Mucosa of stomach (tissue), 1 donor: ENCODE results near the gene GTPBP6.

Source experiments
- H3K27me3 ChIP-seq: one replicate; pipeline ENCODE4 v1.7.0; 2013; ENCODE audit warnings: mild to moderate bottlenecking, low read length; ENCODE audit not compliant: control insufficient read depth, insufficient read depth
- H3K36me3 ChIP-seq: one replicate; pipeline ENCODE4 v1.7.0; 2013; ENCODE audit warnings: low read length; ENCODE audit not compliant: control insufficient read depth, insufficient read depth
- H3K4me1 ChIP-seq: one replicate; pipeline ENCODE4 v1.7.0; 2013; ENCODE audit warnings: mild to moderate bottlenecking, low read length; ENCODE audit not compliant: control insufficient read depth, insufficient read depth
- H3K4me3 ChIP-seq: one replicate; pipeline ENCODE4 v1.7.0; 2013; ENCODE audit warnings: low read length
- H3K9ac ChIP-seq: one replicate; pipeline ENCODE4 v1.7.0; 2013; ENCODE audit warnings: mild to moderate bottlenecking, low read length, moderate library complexity
- H3K9me3 ChIP-seq: one replicate; pipeline ENCODE4 v1.7.0; 2013; ENCODE audit warnings: mild to moderate bottlenecking, low read length, moderate library complexity; ENCODE audit not compliant: control insufficient read depth
- donor health status: Pancreatic carcinoma.

Gene GTPBP6

GRCh38 chrX:316351-317325 lies 2.0 kb downstream of the GTPBP6 start:
- H3K36me3 ChIP-seq: no peaks in the 10 kb centered on the region
- no peak overlapping the region for H3K9ac ChIP-seq
- H3K27me3 ChIP-seq: no peaks in the 10 kb centered on the region
- H3K4me3 ChIP-seq: no peak overlapping the region
- H3K9me3 ChIP-seq: no peaks in the 10 kb centered on the region
- peaks cover 11% of the 10 kb centered on the region for H3K4me1 ChIP-seq

GRCh38 chrX:314781-315595 lies 3.6 kb downstream of the GTPBP6 start:
- Histone ChIP-seq H3K9me3 (no peaks in the 10 kb centered on the region), H3K4me3 (no peak overlapping the region), H3K9ac (no peak overlapping the region), H3K27me3 (no peaks in the 10 kb centered on the region), H3K36me3 (no peaks in the 10 kb centered on the region), H3K4me1 (peaks cover under 1% of the 10 kb centered on the region)

GRCh38 chrX:314049-314448 lies 4.5 kb downstream of the GTPBP6 start:
- no peaks in the 10 kb centered on the region for H3K27me3 ChIP-seq
- no peaks in the 10 kb centered on the region for H3K9me3 ChIP-seq
- no peaks in the 10 kb centered on the region for H3K36me3 ChIP-seq
- H3K4me1 ChIP-seq: no peaks in the 10 kb centered on the region
- no peak overlapping the region for H3K9ac ChIP-seq
- no peak overlapping the region for H3K4me3 ChIP-seq

- Histone ChIP-seq H3K36me3 (no peaks in the 10 kb centered on the region), H3K9me3 (no peaks in the 10 kb centered on the region), H3K4me3 (no peak overlapping the region), H3K4me1 (no peaks in the 10 kb centered on the region), H3K27me3 (no peaks in the 10 kb centered on the region), H3K9ac (no peak overlapping the region)
Measured at GRCh38 chrX:313546-313945, 5.0 kb downstream of the GTPBP6 start.

GRCh38 chrX:312621-313331 lies 5.8 kb downstream of the GTPBP6 start:
- Histone ChIP-seq H3K36me3 (no peaks in the 10 kb centered on the region), H3K9me3 (no peaks in the 10 kb centered on the region), H3K9ac (no peak overlapping the region), H3K4me1 (no peaks in the 10 kb centered on the region), H3K4me3 (no peak overlapping the region), H3K27me3 (no peaks in the 10 kb centered on the region)

GRCh38 chrX:311156-312129 lies 7.2 kb downstream of the GTPBP6 start:
- no peaks in the 10 kb centered on the region for H3K4me1 ChIP-seq
- no peaks in the 10 kb centered on the region for H3K27me3 ChIP-seq
- no peaks in the 10 kb centered on the region for H3K36me3 ChIP-seq
- no peak overlapping the region for H3K9ac ChIP-seq
- no peak overlapping the region for H3K4me3 ChIP-seq
- H3K9me3 ChIP-seq: no peaks in the 10 kb centered on the region

GRCh38 chrX:310621-311155 lies 7.9 kb downstream of the GTPBP6 start:
- H3K9me3 ChIP-seq: no peaks in the 10 kb centered on the region
- no peaks in the 10 kb centered on the region for H3K4me1 ChIP-seq
- no peak overlapping the region for H3K9ac ChIP-seq
- H3K27me3 ChIP-seq: no peaks in the 10 kb centered on the region
- H3K36me3 ChIP-seq: no peaks in the 10 kb centered on the region
- H3K4me3 ChIP-seq: no peak overlapping the region

GRCh38 chrX:308821-309520 lies 9.6 kb downstream of the GTPBP6 start:
- no peak overlapping the region for H3K9ac ChIP-seq

GRCh38 chrX:307261-308111 lies 11.1 kb downstream of the GTPBP6 start:
- Histone ChIP-seq H3K9me3 (no peaks in the 10 kb centered on the region), H3K27me3 (no peaks in the 10 kb centered on the region), H3K9ac (no peak overlapping the region), H3K4me3 (no peak overlapping the region), H3K4me1 (no peaks in the 10 kb centered on the region), H3K36me3 (no peaks in the 10 kb centered on the region)

More at GRCh38 chrX:308821-309520, 9.6 kb downstream of the GTPBP6 start:
- Histone ChIP-seq H3K9me3 (no peaks in the 10 kb centered on the region), H3K27me3 (no peaks in the 10 kb centered on the region), H3K36me3 (no peaks in the 10 kb centered on the region), H3K4me3 (no peak overlapping the region), H3K4me1 (no peaks in the 10 kb centered on the region)
